OCI-LY3 (cell line): ENCODE measurements around the gene MIA.
"Not testable (repeated sequence)": the region's sequence is repeated elsewhere in the genome, so short reads cannot be mapped to it uniquely, and the experiment has no call there.

Experiments
- H2AFZ ChIP-seq: fragments of 200-600, 300-600 bp; shearing (Covaris generic); 2 replicates; pipeline ENCODE4 v1.6.0; 2014; ENCODE audit warnings: antibody characterized with exemption, low read depth, low read length
- H3K27ac ChIP-seq: fragments of 200-600, 300-600 bp; sonication (generic); 2 replicates; pipeline ENCODE4 v1.5.1; 2014; ENCODE audit warnings: mild to moderate bottlenecking, low read length, moderate library complexity, mixed read lengths
- H3K27me3 ChIP-seq: fragments of 200-600, 300-600 bp; sonication (generic); 2 replicates; pipeline ENCODE4 v1.6.1; 2014; ENCODE audit warnings: low read depth, low read length, mixed read lengths
- H3K36me3 ChIP-seq: fragments of 200-600, 300-600 bp; sonication (generic); replicated peaks from 2 replicates; pipeline ENCODE3; 2014; ENCODE audit warnings: low read depth, low read length, mixed read lengths
- H3K4me1 ChIP-seq: fragments of 300-600, 200-600 bp; sonication (generic); 2 replicates; pipeline ENCODE4 v1.6.1; 2014; ENCODE audit warnings: low read length, mixed read lengths
- H3K4me2 ChIP-seq: fragments of 200-600, 300-600 bp; sonication (generic); 2 replicates; pipeline ENCODE4 v1.6.1; 2014; ENCODE audit warnings: low read length, mixed read lengths
- H3K4me3 ChIP-seq: fragments of 300-600, 200-600 bp; sonication (generic); 2 replicates; pipeline ENCODE4 v1.5.1; 2014; ENCODE audit warnings: antibody characterized with exemption, mild to moderate bottlenecking, low read length, moderate library complexity
- H3K79me2 ChIP-seq: fragments of 300-600, 200-600 bp; shearing (Covaris generic); 2 replicates; pipeline ENCODE4 v1.6.1; 2014; ENCODE audit warnings: mild to moderate bottlenecking, low read length, mixed read lengths
- H3K9ac ChIP-seq: fragments of 300-600, 200-600 bp; shearing (Covaris generic); 2 replicates; pipeline ENCODE4 v1.6.0; 2014; ENCODE audit warnings: mild to moderate bottlenecking, low read length, moderate library complexity
- H3K9me3 ChIP-seq: fragments of 200-600, 300-600 bp; shearing (Covaris generic); 2 replicates; pipeline ENCODE4 v1.6.1; 2014; ENCODE audit warnings: low read length, mixed read lengths; ENCODE audit not compliant: insufficient read depth
- H4K20me1 ChIP-seq: fragments of 200-600, 300-600 bp; sonication (generic); 2 replicates; pipeline ENCODE4 v1.6.1; 2016; ENCODE audit warnings: low read length, mixed read lengths; ENCODE audit not compliant: insufficient read depth
- CTCF ChIP-seq: fragments of 200-600, 300-600 bp; sonication (generic); IDR thresholded peaks from 2 replicates; pipeline ENCODE4 v1.5.1; 2014; ENCODE audit warnings: antibody characterized with exemption, low read length, low read depth
- EZH2phosphoT487 ChIP-seq: fragments of 200-600 bp; shearing (Covaris generic); IDR thresholded peaks from 2 replicates; pipeline ENCODE4 v1.6.1; 2018; ENCODE audit warnings: antibody characterized with exemption, mixed run types, low read depth

Gene MIA

DNA sequence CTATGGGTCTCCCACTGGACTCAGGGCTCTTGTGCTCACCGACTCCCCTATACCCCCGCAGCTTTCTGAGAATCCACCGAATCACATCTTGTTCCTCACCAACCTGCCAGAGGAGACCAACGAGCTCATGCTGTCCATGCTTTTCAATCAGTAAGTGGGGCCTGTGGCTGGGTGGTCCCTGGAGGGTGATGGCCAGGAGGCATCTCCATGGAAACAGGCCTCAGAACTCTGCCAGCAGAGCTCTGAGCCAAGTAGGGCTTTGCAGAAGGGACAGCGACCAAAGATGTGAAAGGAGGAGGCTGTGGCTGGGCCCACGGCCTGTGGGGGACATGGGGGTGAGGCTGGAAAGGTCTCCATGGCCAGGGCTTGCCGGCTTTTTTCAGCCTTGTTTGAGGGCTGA, 11.8 kb upstream of the MIA start:
- H3K27ac ChIP-seq, result no peak overlapping the region
- H3K9me3 ChIP-seq, result no peaks in the 10 kb centered on the region
- no peak for TF ChIP-seq EZH2phosphoT487
- no peak for TF ChIP-seq CTCF
- 0 out of 2 replicates have a peak, but pooled peaks cover 4% of the 10 kb centered on the region for H3K4me1 ChIP-seq
- H3K9ac ChIP-seq, result no peak overlapping the region
- H3K79me2 ChIP-seq, result peaks cover 44% of the 10 kb centered on the region
- H4K20me1 ChIP-seq, result peaks cover 53% of the 10 kb centered on the region
- H3K27me3 ChIP-seq, result no peaks in the 10 kb centered on the region
- H3K36me3 ChIP-seq, result peaks cover 70% of the 10 kb centered on the region
- H3K4me3 ChIP-seq, result no peak overlapping the region
- no peak overlapping the region for H2AFZ ChIP-seq
- no peak overlapping the region for H3K4me2 ChIP-seq

GRCh38 chr19:40763963-40764362, 11.4 kb upstream of the MIA start:
- Histone ChIP-seq H3K27ac (no peak overlapping the region), H3K4me2 (no peak overlapping the region), H3K4me1 (0 out of 2 replicates have a peak, but pooled peaks cover 4% of the 10 kb centered on the region), H3K4me3 (no peak overlapping the region), H3K36me3 (peaks cover 73% of the 10 kb centered on the region), H4K20me1 (peaks cover 52% of the 10 kb centered on the region), H3K9ac (no peak overlapping the region), H3K79me2 (peaks cover 43% of the 10 kb centered on the region), H2AFZ (no peak overlapping the region), H3K9me3 (no peaks in the 10 kb centered on the region), H3K27me3 (no peaks in the 10 kb centered on the region)
- TF ChIP-seq EZH2phosphoT487 (no peak), CTCF (no peak)

GRCh38 chr19:40766385-40766784, 8.9 kb upstream of the MIA start:
- not testable (repeated sequence) for H2AFZ ChIP-seq, H3K4me2 ChIP-seq, H3K4me3 ChIP-seq, H3K27me3 ChIP-seq, H3K9me3 ChIP-seq, H3K9ac ChIP-seq, H3K4me1 ChIP-seq, H3K27ac ChIP-seq
- Histone ChIP-seq H3K79me2 (peaks cover 23% of the 10 kb centered on the region; the same call in 1 of the 2 replicates), H4K20me1 (peaks cover 38% of the 10 kb centered on the region), H3K36me3 (peaks cover 58% of the 10 kb centered on the region)

GRCh38 chr19:40768869-40769268, 6.5 kb upstream of the MIA start:
- Histone ChIP-seq H3K9ac (no peak overlapping the region), H3K36me3 (peaks cover 34% of the 10 kb centered on the region), H3K79me2 (0 out of 2 replicates have a peak, but pooled peaks cover under 1% of the 10 kb centered on the region), H3K27me3 (no peaks in the 10 kb centered on the region), H4K20me1 (peaks cover 17% of the 10 kb centered on the region; the same call in 1 of the 2 replicates), H3K4me2 (no peak overlapping the region), H3K27ac (no peak overlapping the region), H2AFZ (no peak overlapping the region), H3K4me3 (no peak overlapping the region), H3K9me3 (no peaks in the 10 kb centered on the region), H3K4me1 (no peaks in the 10 kb centered on the region)
- TF ChIP-seq EZH2phosphoT487 (no peak), CTCF (no peak)

DNA sequence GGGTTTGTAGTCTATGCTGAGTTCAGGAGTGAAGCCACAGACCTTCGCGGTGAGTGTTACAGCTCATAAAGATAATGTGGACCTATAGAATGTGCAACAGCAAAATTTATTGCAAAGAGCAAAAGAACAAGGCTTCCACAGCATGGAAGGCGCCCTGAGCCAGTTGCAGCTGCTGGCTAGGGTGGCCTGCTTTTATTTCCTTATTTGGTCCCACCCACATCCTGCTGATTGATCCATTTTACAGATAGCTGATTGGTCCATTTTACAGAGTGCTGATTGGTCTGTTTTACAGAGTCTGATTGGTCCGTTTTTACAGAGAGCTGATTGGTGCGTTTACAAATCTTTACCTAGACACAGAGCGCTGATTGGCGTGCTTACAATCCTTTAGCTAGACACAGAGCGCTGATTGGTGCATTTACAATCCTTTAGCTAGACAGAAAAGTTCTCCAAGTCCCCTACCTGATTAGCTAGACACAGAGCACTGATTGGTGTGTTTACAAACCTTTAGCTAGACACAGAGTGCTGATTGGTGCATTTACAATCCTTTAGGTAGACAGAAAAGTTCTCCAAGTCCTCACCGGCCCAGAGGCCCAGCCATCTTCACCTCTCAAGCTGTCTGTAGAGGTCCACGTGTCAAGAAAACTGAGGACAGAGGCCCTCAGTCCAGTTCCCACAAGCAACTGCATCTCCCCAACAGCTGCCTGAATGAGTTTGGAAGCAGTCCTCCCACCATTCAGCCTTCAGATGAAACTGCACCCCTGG, 4.0 kb upstream of the MIA start:
- not testable (repeated sequence) for H3K9me3 ChIP-seq, H3K4me3 ChIP-seq, H3K9ac ChIP-seq, H2AFZ ChIP-seq, H3K27ac ChIP-seq, H3K27me3 ChIP-seq, H3K79me2 ChIP-seq, H4K20me1 ChIP-seq, H3K4me2 ChIP-seq
- Histone ChIP-seq H3K4me1 (peaks cover 12% of the 10 kb centered on the region), H3K36me3 (peaks cover 11% of the 10 kb centered on the region)
